Measurements from ENCODE around the gene GCM1. TPM values are rescaled to one million over a fixed set of nuclear protein-coding genes. Genes with fewer than 3 reads are reported as not detected.

The GCM1 gene, protein sequence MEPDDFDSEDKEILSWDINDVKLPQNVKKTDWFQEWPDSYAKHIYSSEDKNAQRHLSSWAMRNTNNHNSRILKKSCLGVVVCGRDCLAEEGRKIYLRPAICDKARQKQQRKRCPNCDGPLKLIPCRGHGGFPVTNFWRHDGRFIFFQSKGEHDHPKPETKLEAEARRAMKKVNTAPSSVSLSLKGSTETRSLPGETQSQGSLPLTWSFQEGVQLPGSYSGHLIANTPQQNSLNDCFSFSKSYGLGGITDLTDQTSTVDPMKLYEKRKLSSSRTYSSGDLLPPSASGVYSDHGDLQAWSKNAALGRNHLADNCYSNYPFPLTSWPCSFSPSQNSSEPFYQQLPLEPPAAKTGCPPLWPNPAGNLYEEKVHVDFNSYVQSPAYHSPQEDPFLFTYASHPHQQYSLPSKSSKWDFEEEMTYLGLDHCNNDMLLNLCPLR
- 0.08 TPM in 1 of 5 replicates, not detected in the others for total RNA-seq (2022; extraction: Qiagen RNA extraction; ENCODE audit: low read depth)

DNA sequence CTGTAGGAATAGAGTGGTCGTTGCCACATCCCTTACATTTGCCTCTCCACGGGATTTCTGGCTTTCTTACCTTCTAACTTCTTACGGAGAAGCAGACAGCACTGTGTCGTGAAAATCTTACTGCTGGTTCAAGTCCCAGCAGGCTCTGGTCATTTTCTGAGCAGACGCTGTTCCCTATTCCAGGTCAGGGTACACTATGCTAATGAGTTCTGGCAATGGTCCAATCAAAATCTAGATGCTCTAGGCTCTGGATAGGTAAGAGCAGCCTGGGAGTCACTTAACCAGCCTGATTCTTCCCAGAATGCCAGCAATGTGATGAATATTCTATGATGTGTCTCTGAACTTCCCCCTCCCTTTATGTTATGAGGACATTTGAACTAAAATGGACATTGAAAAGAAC lies at the start of gene GCM1:
GCM1 (minus strand) TSS at position 158 of the 400 bp plus-strand sequence. CDS start 3,209 bp downstream, outside the sequence.

Other genes starting within 250 kb of the GCM1 start
- not detected in 5 replicates for gene GSTA3, start 239.1 kb downstream of the GCM1 start, total RNA-seq (2022; extraction: Qiagen RNA extraction; ENCODE audit: low read depth)
- 7.3 to 9.4 TPM (median 8.0 TPM) in 5 replicates for gene GSTA4, start 153.6 kb downstream of the GCM1 start, total RNA-seq (2022; extraction: Qiagen RNA extraction; ENCODE audit: low read depth)
- 1.4 to 3.0 TPM (median 2.5 TPM) in 5 replicates for gene CILK1, start 87.0 kb downstream of the GCM1 start, total RNA-seq (2022; extraction: Qiagen RNA extraction; ENCODE audit: low read depth)
- 30.3 to 35.6 TPM (median 34.9 TPM) in 5 replicates for gene FBXO9, start 83.4 kb downstream of the GCM1 start, total RNA-seq (2022; extraction: Qiagen RNA extraction; ENCODE audit: low read depth)
- gene ELOVL5, start 200.1 kb upstream of the GCM1 start, total RNA-seq (2022; extraction: Qiagen RNA extraction; ENCODE audit: low read depth) = 46.2 to 77.4 TPM (median 70.0 TPM) in 5 replicates

All from A549 treated with ZK216348 at 1 μM for 4 hours (cell line).